Left renal cortex interstitium (tissue), 4 donors: ENCODE results near the gene CDC6. TPM values are rescaled to one million over a fixed set of nuclear protein-coding genes. Genes with fewer than 3 reads are reported as not detected.

Experiments used
- DNase-seq, 4 donors: peaks; one replicate each; pipeline ENCODE4 v3.0.0-alpha.2; 2013; ENCODE audit warnings: low read depth in 4 of 4, low spot score in 2 of 4, missing footprints in 1 of 4
- polyA plus RNA-seq, 4 donors: library from polyadenylated mRNA; unstranded; fragments of 120-200 nt; gene quantifications; one replicate each; pipeline ENCODE4 v1.2.1, GENCODE V29; 2013; ENCODE audit not compliant: insufficient read length in 4 of 4

The CDC6 gene
- polyA plus RNA-seq, 4 donors = 19.9 to 24.2 (median 23.3) TPM

DNA sequence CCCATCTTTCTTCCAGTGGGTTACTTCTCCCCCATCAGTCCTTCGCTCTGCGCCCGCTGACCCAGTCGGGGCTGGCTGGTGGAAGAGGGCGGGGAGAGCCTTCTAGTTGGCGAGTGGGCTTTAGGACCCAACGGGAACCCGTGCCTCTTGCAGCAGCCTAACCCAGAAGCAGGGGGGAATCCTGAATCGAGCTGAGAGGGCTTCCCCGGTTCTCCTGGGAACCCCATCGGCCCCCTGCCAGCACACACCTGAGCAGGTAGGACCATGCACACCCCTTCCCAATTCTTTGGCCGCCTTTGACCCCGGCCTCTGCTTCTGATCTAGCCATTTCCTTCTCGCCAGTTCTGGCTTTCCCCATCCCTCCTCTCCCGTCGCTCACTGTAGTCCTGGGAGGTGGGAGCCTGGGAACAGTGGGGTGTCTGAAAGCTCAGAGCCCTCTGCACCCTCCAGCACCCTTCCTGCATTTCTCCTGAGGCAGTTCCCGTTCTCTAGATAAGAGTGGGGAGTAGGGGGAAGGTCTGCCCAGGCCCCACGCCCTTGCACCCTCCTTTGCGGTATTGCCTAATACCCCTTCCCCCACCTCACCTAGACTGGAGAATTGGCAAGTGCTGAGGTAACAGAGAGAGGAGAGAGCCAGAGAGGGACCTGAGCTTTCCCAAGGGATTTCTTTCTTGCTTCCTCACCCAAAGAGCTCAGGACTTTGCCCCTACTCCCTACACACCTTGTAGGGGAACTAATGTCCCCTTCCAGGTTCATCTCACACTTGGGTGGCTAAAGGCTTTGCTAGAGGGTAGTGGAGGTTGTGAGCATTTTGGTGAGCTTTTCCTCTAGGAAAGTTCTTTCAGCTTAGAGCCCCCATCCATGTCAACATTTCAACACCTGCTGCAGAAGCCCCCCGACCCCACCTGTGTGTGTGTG, 21.6 kb downstream of the CDC6 start, which contains the start of gene RARA:
TSS of gene RARA (plus strand) at position 150 of the 918 bp plus-strand sequence. CDS start 22,039 bp downstream, outside the sequence.
- DNase-seq = no peak

DNA sequence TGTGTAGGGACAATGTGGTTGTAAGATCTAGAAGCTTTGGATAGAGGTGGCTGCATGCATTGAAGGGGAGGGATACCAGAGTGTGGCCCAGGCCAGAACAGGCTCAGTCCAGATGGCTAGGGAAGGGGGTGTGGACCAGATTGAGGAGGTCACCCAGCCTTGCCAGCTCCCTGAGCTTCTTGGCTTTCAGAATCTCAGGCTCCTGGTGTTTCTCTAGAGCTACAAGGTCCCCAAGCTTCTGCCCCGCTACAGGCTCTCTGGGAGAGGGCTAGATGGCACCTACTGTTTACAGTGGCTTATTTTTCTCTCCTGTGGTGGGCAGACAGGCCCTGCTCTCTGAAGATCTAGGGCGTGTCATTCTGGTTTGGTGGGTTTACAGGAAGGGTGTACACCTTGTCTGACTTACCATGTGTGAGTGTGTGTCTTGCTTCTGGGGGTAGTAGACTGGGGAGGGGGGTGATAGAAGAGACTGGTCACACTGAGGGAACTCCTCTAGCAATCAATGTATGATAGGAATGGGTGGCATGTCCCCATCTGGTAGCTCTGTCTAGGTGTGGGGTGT, 22.4 kb downstream of the CDC6 start:
- no peak for DNase-seq

DNA sequence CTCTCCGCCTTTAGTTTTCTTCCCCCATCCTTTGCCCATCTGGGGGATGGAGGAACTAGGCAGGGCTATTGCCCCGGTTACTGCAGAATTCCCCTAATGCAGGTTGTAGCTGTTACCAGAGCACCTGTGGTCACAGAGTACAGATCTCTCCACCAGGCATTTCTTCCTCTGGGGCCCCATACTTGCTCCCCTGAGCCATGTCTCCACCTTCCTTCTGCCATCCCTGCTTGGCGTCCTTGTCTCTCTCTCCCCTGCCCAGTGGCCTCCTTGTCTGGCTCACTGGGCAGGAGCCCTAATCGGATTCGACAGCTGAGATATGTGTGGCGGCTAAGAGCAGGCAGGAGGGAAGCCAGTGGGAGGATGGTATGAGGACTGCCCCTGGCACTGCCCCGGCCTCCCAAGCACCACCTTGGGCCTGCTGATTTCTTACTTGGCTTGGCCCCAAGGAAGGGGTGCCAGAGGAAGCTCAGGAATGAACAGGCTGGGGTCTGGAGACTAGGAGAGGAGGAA, 23.3 kb downstream of the CDC6 start:
- DNase-seq = no peak

DNA sequence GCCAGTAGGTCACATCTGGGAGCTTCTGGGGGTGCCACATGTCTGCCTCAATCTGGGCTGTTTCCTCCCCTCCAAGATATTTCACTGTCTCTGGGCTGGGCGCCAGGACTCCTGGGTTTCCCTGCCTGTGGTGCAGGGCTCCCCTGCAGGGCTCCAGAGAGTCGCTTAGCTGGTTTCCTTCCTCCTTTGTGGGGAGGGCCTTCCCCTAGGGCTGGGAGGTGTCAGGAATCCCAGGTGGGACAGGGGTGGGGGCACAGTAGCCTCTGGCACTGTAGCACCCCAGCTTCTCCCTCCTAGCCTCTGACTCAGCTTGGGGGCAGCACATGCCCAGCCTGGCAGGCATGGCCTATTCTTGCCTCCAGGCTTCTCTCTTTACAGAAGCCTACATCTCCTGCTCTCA, 23.9 kb downstream of the CDC6 start:
- no peak for DNase-seq

DNA sequence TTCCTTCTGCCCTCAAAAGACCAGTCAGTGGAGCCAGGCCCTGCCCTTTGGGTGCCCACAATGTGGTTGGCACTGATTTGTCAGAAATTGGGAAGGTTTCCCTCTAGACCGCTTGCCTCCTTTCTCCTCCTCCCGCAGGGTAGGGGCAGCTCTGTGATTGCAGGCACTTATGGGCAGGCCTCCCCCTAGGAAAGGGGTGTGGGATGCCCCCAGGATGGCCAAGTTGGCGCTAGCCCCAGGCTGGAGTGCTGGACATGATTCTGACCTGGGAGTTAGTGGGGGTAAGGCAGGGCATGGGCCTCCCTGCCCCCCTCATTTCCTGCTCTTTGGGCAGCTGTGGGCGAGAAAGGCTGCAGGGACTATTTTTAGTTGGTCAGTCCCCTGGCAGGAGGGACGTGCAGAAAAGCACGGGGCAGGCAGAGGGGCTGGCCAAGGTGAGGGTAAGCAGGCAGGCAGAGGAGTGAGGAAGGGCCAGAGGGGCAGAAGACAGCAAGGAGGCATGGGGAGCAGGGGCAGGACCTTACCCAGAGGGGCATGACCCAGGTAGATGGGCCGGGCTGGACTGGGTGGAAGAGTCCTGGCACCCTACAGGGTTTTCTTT, 24.6 kb downstream of the CDC6 start:
- DNase-seq = no peak

DNA sequence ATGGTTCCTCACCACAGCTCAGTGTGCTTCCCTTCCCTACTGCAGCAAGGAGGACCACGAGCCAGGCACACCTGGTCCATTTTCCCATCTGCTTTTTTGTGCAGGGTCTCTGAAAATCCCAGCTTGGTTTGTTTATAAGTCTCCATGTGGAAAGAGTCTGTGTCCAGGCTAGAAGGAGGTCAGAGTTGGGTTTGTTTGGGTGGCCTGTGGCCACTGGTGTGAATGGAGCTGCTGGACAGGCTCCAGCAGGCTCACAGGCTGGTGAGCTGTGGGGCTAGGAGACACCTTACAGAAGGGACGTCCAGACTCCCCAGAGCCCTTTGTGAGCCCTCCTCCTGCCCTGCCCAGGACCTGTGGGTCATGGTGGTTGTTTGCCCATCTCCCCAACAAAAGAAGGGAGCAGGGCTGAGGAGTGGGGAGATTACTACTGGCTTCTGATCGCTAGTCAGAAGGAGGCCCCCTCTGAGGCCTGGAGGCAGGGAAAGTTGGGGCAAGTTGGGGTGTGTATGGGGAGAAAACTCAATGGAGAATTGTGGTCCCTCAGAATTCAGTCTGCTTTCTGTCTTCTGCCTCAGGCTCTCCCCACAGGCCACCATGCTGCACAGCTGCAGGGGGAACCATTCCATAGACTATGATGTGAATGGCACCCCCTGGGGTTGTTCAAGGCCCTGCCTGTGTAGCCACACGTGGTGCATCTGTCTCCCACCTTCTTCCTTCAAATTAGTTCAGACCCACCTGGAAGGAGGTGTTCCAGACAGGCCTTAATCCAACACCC, 25.4 kb downstream of the CDC6 start:
- DNase-seq = no peak

DNA sequence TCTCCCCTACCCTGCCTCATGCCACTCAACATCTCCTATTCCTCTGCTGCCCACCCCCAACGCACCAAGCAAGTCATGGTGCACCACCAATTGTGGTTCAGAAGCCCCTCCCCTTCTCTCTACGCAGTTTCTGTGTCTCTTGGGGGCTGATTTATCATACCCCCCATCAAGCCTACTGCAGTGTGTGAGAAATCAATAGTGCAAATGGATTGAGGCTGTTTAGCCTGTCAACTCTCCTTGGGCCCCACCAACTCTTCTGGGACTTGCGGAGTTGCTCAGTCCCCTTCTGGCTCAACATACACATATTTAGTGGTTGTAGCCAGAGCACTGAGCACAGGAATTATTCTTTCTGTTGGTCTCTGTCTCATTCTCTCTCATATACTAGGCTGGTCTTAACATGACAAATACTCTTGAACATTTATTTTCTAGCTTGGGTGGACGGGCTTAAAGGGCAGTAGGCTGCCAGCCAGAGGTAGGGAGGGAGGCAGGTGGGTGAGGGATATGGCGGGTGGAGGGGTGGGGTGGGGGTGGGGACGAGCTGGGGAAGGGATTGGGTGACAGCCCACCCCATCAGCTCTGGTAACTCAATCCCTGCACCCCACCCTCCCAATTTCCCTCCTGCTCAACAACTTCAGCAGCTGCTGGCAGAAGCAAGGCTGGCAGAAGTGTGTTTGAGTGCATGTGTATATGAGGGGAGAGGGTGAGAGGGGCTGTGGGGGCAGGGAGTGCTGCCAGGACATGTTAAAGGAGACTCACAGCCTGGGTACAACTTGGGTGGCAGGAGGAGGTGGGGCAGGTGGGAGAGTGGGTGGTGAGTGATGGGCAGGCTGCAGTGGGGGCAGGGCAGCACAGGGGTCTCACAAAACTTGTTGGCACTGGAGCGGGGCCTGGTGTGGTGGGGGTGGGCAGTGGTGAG, 26.2 kb downstream of the CDC6 start:
- no peak for DNase-seq

DNA sequence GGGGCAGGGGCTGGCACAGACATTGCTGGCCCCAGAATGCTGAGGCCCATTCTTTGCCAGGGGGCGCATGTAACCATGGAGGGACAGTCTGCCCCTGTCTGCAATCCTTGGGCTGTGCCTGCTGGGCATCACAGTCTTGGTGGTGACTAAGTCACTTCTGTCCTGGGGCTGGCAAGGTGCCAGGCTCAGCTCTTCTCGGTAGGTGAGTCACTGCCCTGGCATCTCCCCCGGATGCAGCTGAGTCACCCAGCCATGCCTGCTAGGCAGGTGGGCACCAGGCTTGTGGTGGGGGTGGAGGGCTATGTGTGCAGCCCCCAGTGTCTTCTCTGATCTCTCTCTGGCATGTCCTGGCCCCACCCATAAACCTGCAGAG, 26.9 kb downstream of the CDC6 start:
- no peak for DNase-seq

DNA sequence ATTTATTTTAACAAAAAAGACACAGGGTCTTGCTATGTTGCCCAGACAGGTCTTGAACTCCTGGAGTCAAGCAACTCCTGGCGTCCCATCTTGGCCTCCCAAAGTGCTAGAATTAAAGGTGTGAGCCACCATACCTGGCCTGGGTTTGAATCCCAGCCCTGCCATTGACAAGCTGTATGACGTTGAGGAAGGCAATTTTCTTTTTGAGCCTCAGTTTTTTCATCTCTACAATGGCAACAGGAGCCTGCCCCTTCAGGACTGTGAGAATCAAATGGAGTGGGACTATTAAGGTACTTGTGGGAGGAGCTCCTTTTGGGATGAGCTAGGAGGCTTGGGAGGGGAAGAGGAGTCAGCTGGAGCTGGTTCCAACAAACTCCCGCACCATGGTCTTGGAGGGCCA, 27.5 kb downstream of the CDC6 start:
- no peak for DNase-seq

DNA sequence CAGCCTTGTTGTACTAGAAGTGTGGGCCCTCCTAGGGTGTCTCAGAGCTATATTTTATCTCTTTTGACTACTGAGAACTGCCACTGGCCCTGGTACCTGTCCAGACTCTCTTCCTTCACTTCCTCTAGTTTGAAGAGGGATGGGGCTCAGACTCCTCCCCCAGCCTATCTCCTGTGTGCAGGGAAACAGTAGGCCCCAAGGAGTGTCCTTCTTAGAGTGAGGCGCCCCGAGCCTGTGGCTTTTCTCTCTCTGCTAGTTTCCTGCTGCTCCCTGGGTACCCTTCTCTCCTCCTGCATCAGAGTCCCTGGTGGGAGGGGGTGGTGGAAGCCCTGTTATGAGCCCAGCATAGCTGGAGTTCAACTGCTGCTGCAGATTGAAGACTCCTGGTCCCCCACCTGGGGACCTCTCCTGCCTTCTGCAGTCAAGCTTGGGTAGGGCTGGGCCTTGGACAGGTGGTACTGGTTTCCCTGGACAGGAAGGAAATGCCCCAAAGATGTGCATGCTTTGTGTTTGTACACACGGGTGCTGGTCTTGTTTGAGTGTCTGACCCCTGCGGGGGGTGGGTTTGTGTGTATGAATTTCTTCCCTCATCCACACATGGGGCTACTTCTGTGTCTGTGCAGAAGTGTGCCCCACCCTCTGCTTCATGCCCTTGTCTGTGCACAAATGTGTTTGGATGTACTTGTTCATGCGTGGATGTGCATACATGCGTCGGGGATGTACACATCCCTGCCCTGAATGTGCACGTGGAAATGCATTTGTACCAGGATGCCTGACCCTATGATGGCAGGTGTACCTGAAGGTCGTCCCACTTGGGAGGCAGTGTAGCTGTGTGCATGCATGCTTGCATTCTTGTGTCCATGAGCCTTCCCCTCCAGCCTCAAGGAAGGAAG, 28.2 kb downstream of the CDC6 start:
- no peak for DNase-seq

DNA sequence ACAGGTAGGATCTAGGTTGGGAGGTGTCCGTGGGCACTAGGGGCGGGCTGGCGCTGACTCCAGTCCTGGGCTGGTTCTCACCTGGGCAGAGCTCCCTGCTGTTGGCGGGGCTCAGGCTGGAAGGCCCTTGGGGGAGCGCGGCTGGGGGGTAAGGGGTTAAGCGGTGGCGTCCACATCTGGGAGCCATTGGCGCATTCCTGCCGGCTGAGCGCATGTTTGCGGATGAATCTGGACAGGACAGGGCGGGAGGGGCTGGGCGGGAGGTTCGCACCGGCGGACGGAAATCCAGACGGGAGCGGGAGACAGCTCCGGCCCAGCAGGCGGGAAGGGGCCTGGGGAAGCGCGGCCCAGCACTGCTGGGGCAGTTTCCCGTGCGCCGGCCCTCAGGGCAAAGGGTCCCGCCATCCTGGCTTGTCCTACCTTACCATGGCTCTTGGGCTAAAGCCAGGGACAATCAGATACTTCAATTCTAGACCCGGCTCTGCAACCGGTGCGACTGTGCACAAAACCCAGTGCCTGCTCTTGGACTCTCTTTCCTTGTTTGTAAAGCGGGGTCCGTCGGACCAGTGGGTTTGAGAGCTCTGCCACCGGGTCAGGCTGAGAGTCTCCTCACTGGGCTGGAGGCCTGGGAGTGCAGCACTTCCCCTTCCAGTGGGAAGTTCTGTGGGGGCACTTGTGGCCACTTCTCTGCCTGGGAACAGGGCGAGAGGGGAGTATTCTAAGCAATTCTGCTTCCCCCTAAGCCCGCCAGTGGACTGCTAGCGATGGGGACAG, 29.1 kb downstream of the CDC6 start:
- no peak for DNase-seq

DNA sequence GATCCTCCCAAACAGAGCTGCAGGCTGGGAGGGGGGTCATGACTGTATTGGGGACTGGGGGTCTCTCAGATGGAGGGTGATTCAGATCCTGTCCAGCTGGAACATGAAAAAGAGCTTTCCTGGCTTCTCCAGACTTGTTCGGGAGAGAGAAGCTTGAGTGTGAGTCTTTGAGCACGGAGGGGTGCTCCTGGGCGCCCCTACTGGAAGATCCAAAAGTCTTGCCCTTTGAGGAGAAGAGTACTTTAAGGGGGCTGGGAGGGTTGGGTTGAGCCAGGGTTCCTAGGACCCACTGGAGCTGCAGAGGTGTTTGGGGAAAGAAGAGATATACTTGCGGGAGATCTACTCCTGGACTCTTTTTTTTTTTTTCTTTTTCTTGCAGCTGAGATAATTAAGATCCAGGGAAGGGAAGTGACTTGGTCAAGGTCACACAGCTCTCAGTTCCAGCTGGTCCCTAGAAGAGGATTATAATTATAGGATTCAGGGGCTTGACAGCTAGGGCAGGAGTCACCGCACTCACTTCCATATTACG, 29.7 kb downstream of the CDC6 start:
- no peak for DNase-seq

DNA sequence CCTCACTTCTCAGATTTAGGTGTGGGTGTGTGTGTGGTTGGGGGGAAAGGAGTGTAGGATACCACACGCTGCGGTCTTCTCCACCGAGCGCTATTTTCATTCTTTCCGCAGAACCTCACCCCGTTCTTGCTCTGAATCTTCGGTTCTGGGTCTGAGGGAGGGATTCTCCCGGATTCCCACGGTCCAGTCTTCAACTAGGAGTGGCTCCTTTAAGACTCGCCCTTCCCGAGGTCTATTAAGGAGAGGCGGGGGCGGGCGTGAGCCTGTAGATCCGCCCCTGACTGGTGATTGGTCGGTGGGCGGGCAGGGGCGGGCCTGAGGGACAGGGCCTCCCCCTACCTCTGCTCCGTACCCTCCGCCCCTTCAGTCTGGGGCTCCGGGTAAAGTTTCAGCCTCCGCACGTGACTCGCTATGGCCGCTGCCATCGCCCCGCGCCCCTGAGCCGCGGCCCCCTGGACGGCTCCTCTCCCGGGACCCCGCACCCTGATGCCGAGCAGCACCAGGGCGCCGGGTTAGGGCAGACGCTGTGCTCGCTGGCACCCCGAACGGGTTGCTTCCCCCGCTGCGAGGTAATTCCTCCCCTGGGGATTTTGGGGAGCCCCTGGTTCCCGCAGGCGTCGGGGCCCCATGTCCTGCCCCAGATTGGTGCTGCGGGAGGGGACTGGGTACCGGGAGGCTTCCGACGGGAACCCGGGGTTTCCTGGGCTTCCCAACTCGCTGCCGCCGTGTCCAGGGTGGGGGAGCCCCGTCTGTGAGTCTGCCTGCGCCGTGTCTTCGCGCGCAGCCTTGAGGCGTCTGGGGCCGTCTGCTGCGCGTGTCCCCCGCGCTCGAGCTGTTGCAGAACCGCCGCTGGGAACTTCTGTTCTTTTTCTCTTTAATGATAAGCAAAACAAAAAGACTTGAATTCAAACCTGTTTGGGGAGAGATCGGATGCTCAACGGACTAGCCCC, 30.5 kb downstream of the CDC6 start:
- DNase-seq = peak in 3 of 4 donors; percentile 81 to 94 (median 90)

DNA sequence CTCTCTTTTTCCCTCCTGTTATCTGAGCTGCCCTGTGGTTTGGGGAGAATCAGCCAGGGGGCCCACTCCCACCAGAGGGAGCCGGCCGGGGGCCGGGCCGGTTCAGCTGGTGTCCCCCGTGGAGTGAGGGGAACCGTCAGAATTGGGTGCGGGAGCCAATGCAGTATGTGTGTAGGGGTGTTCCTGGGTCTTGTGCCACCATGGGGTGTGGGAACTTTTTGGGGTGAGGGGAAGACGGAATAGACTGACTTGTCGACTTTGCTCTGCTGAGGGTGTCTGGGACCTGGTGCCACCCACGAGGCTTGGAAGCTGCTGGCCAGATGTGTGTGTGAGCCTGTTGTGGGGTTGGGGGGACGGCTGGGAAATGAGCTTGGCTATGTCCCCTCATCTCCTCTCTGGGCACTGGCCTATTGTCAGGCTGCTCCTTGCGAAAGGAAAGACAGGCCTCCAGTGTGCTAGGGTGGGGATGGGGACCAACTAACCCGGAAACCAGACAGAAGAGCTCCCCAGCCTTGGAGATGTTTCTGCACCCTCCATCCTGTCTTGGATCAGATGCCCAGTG, 31.2 kb downstream of the CDC6 start:
- DNase-seq = no peak

DNA sequence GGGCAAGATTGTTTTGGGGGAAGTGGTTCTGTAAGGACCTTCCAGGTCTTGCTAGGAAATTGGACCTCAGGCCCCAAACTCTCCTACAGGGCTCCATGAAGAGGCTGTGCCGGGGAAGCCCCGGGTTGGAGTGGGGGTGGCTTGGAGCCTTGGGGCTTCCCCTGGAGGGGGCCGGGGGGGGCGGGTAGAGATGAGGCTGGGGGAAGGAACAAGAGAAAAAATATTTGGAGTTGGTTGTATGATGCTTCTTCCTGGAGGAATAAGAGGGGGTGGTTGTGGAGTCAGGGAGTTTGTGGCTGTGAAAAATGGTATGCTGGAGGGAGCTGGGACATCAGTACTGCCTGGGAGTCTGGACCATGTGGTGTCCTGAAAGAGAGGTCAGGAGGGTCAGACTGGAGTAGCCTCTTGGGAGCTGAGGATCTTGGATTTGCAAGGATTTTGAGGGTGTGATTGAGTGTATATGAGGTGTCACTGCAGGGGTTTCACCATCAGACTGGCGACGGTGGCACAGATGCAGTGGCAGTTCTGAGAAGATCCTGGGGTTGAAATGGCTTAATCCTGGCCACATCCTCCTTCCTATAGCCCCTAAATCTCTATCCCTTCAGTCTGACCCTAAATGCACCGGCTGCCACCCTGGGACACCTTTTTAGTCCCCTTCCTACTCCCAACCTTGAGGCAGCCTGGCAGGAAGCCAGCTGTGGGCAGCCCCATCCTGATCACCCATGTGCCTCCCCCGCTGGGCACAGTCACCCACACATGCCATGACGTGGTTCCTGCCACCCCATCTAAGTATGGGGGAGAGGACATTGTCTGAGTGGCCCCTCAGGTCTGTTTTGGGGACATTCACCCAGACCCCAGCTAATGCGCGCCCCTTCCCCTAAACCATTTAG, 32.2 kb downstream of the CDC6 start:
- DNase-seq = no peak
